Hepatocyte (in vitro differentiated cells): ENCODE results near the gene MPG. TPM values are rescaled to one million over a fixed set of nuclear protein-coding genes. Genes with fewer than 3 reads are reported as not detected.
"Not testable (repeated sequence)": the region's sequence is repeated elsewhere in the genome, so short reads cannot be mapped to it uniquely, and the experiment has no call there.

Source experiments
- DNase-seq: peaks from one replicate; pipeline ENCODE4 v3.0.0-alpha.2; 2016; ENCODE audit warnings: low spot score
- H2AFZ ChIP-seq: fragments of 200-600 bp; sonication (generic); 2 replicates; pipeline ENCODE4 v1.6.0; 2016; ENCODE audit warnings: antibody characterized with exemption, mild to moderate bottlenecking
- H3K27ac ChIP-seq: fragments of 200-600 bp; sonication (generic); 2 replicates; pipeline ENCODE4 v1.5.1; 2016; ENCODE audit warnings: mild to moderate bottlenecking
- H3K27me3 ChIP-seq: fragments of 200-600 bp; sonication (generic); 2 replicates; pipeline ENCODE4 v1.6.1; 2016
- H3K36me3 ChIP-seq: fragments of 200-600 bp; sonication (generic); replicated peaks from 2 replicates; pipeline ENCODE4 v1.5.1; 2016; ENCODE audit warnings: low read depth; ENCODE audit not compliant: insufficient read depth
- H3K4me1 ChIP-seq: fragments of 200-600 bp; sonication (generic); 2 replicates; pipeline ENCODE4 v1.5.1; 2016; ENCODE audit warnings: mild to moderate bottlenecking, moderate library complexity; ENCODE audit not compliant: insufficient read depth
- H3K4me2 ChIP-seq: fragments of 200-600 bp; sonication (generic); 2 replicates; pipeline ENCODE4 v1.6.0; 2016
- H3K4me3 ChIP-seq: fragments of 200-600 bp; sonication (generic); 2 replicates; pipeline ENCODE4 v1.5.1; 2016; ENCODE audit warnings: mild to moderate bottlenecking
- H3K79me2 ChIP-seq: fragments of 200-600 bp; sonication (generic); 2 replicates; pipeline ENCODE4 v1.6.0; 2017; ENCODE audit warnings: mild to moderate bottlenecking
- H3K9me2 ChIP-seq: fragments of 200-600 bp; sonication (generic); replicated peaks from 2 replicates; pipeline ENCODE4 v1.6.0; 2017; ENCODE audit warnings: mild to moderate bottlenecking; ENCODE audit not compliant: insufficient read depth
- H3K9me3 ChIP-seq: fragments of 200-600 bp; sonication (generic); 2 replicates; pipeline ENCODE4 v1.5.1; 2016; ENCODE audit warnings: low read depth, mild to moderate bottlenecking
- H4K20me1 ChIP-seq: fragments of 200-600 bp; sonication (generic); 2 replicates; pipeline ENCODE4 v1.6.0; 2016; ENCODE audit warnings: mild to moderate bottlenecking; ENCODE audit not compliant: insufficient read depth, poor library complexity, severe bottlenecking
- CTCF ChIP-seq: fragments of 200-600 bp; sonication (generic); IDR thresholded peaks from 2 replicates; pipeline ENCODE4 v1.5.1; 2016; ENCODE audit warnings: antibody characterized with exemption, mild to moderate bottlenecking; ENCODE audit not compliant: poor library complexity
- EZH2 ChIP-seq: fragments of 200-600 bp; sonication (generic); IDR thresholded peaks from 2 replicates; pipeline ENCODE4 v1.6.1; 2016; ENCODE audit warnings: antibody characterized with exemption, mild to moderate bottlenecking, borderline replicate concordance
- EZH2phosphoT487 ChIP-seq: fragments of 200-600 bp; sonication (generic); IDR thresholded peaks from one replicate; pipeline ENCODE4 v1.6.1; 2018; ENCODE audit warnings: antibody characterized with exemption, mild to moderate bottlenecking, low read depth, moderate library complexity; ENCODE audit not compliant: unreplicated experiment, severe bottlenecking
- WGBS: methylation state at CpG from one replicate; pipeline ENCODE4 v1.1.6; 2016; ENCODE audit warnings: low lambda C conversion rate; ENCODE audit errors: missing lambda C conversion rate; 5-methylcytosine and 5-hydroxymethylcytosine counted together
- polyA plus RNA-seq: library from polyadenylated mRNA; unstranded; fragments of >200 nt; fragmentation: Nextera tagmentation; extraction: Ambion mirVana; gene quantifications from 2 replicates; pipeline ENCODE4 v1.2.1, GENCODE V29; 2016
- total RNA-seq: library from RNA; depleted of rRNA; stranded (reverse); fragments of >200 nt; gene quantifications from 2 replicates; pipeline ENCODE4 v1.2.3, GENCODE V29; 2014

The MPG gene
- total and polyA plus RNA-seq, 2 experiments from 2014 or later: 67.4 to 83.9 TPM

- H3K9me2 ChIP-seq: no peaks in the 10 kb centered on the region
- H3K36me3 ChIP-seq: no peaks in the 10 kb centered on the region
- no peak for DNase-seq
- no peaks in the 10 kb centered on the region for H4K20me1 ChIP-seq
- no peak overlapping the region for H3K4me3 ChIP-seq
- WGBS: 87% methylated on average over 15 of the region's 15 CpGs
- H3K27me3 ChIP-seq: no peaks in the 10 kb centered on the region
- H2AFZ ChIP-seq: no peak overlapping the region
- H3K27ac ChIP-seq: no peak overlapping the region
- no peaks in the 10 kb centered on the region for H3K79me2 ChIP-seq
- TF ChIP-seq CTCF (no peak), EZH2 (no peak), EZH2phosphoT487 (no peak)
- no peaks in the 10 kb centered on the region for H3K9me3 ChIP-seq
- no peaks in the 10 kb centered on the region for H3K4me1 ChIP-seq
- no peak overlapping the region for H3K4me2 ChIP-seq
Measured at GRCh38 chr16:36336-36984, 41.6 kb upstream of the MPG start.

- H3K4me1 ChIP-seq: no peaks in the 10 kb centered on the region
- H3K79me2 ChIP-seq: no peaks in the 10 kb centered on the region
- no peak overlapping the region for H3K4me2 ChIP-seq
- WGBS: 95% methylated on average over 5 of the region's 5 CpGs
- no peak overlapping the region for H2AFZ ChIP-seq
- H3K4me3 ChIP-seq: no peak overlapping the region
- TF ChIP-seq EZH2phosphoT487 (no peak), EZH2 (no peak), CTCF (no peak)
- no peaks in the 10 kb centered on the region for H4K20me1 ChIP-seq
- H3K9me2 ChIP-seq: no peaks in the 10 kb centered on the region
- no peak for DNase-seq
- H3K27me3 ChIP-seq: no peaks in the 10 kb centered on the region
- H3K27ac ChIP-seq: no peak overlapping the region
- H3K36me3 ChIP-seq: no peaks in the 10 kb centered on the region
- H3K9me3 ChIP-seq: no peaks in the 10 kb centered on the region
Measured at GRCh38 chr16:37511-37910, 40.5 kb upstream of the MPG start.

- H3K4me2 ChIP-seq, H4K20me1 ChIP-seq, H2AFZ ChIP-seq, H3K4me1 ChIP-seq, H3K27ac ChIP-seq, H3K36me3 ChIP-seq, H3K79me2 ChIP-seq, H3K4me3 ChIP-seq, DNase-seq, H3K9me3 ChIP-seq, H3K27me3 ChIP-seq, H3K9me2 ChIP-seq: not testable (repeated sequence)
- WGBS: 86% methylated on average over 10 of the region's 11 CpGs
Measured at GRCh38 chr16:38206-38605, 39.8 kb upstream of the MPG start.

GRCh38 chr16:38941-39892 is 38.8 kb upstream of the MPG start:
- Histone ChIP-seq H3K79me2 (no peaks in the 10 kb centered on the region), H4K20me1 (no peaks in the 10 kb centered on the region), H3K27me3 (no peaks in the 10 kb centered on the region), H3K9me3 (no peaks in the 10 kb centered on the region), H3K4me2 (no peak overlapping the region), H3K4me1 (no peaks in the 10 kb centered on the region), H2AFZ (no peak overlapping the region), H3K36me3 (no peaks in the 10 kb centered on the region), H3K4me3 (no peak overlapping the region), H3K27ac (peak overlapping the region; percentile 37), H3K9me2 (no peaks in the 10 kb centered on the region)
- WGBS: 96% methylated on average over 13 of the region's 13 CpGs
- TF ChIP-seq EZH2: no peak
- TF ChIP-seq CTCF: no peak
- no peak for TF ChIP-seq EZH2phosphoT487
- DNase-seq: peak; percentile 52
